ENCODE results near the gene CDH4. TPM values are rescaled to one million over a fixed set of nuclear protein-coding genes. Genes with fewer than 3 reads are reported as not detected.

Gene CDH4
- total and polyA plus RNA-seq, 2 of the 8 experiments (the other 6 are each of a cell fraction or from before 2014, with no cell fraction given) = 4.3 to 7.9 TPM

DNA sequence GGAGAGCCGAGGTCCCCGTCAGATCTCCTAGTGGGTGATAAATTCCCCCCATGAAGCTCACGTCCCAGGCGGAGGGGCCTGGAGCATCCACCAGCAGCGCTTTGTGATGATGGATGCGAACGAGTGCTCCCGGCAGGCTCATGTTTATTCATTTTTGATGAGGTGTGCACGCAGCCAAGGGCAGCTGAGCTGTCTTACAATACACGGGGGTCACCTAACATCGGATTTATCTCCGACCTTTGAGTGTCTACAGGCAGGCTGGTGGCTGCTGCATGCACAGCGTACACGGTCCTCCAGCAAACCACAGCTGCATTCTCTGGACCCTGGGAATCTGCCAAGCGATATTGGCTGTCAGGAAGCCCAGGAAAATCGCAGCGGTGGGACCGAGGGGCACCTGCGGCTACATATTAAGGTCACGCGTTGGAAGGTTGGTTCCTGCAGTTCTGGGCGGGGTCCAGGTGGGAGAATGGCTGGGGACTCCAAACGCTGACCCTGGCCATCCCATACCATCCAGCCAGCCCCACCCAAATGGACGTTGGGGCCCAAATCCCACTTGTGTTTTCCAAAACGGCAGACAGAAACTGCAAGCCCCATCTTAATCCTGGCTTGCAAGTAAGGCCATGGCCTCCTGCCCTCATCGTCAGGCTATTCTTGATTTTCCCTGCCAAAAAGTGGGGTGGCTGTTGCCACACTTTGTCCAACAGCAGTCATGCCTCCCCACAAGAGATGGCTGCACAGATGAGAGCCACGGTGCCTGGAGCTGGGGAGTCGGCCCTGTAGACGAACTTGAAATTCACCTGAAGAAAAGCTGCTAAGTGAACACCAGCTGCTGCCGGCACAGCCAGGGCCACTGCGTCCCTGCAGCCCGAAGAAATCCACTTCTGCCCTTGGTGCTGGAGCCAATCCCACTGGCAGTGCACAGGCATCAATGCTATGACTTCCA lies 413.7 kb downstream of the CDH4 start:
- Histone ChIP-seq H3K18ac (ENCODE audit: extremely low read depth, low read length) (no peak overlapping the region), H2BK20ac (ENCODE audit: low read length) (no peak overlapping the region), H3K56ac (replicated peaks; ENCODE audit: insufficient read length, low read depth, low read length) (no peak overlapping the region), H4K5ac (ENCODE audit: insufficient read length, low read depth, low read length) (no peak overlapping the region), H2BK12ac (ENCODE audit: low read depth, low read length) (no peak overlapping the region), H3K79me1 (ENCODE audit: low read depth, low read length) (no peaks in the 10 kb centered on the region), H3K4me1 (replicated peaks in 1 of 4; ENCODE audit: control insufficient read depth in 3 of 4, insufficient read depth in 4 of 4, low read length in 3 of 4) (peaks cover 0 to 5% (median 0%) of the 10 kb centered on the region in 4 experiments; a peak in 2 of 7 replicates), H2AFZ (ENCODE audit: low read length) (no peak overlapping the region), H3K23ac (ENCODE audit: insufficient read length) (no peak overlapping the region), H4K8ac (ENCODE audit: extremely low read depth, insufficient read depth, low read length) (peak overlapping the region; percentile 76; the same call in 1 of the 2 replicates), H4K20me1 (replicated peaks in 1 of 2; ENCODE audit: control insufficient read depth in 1 of 2, insufficient read depth in 2 of 2, low read length in 2 of 2) (peaks cover 5 to 7% of the 10 kb centered on the region in 2 experiments), H3K9ac (replicated peaks in 1 of 4; ENCODE audit: extremely low read depth in 1 of 4, low read depth in 3 of 4, low read length in 3 of 4) (no peak overlapping the region; a peak in 1 of 7 replicates), H3K14ac (ENCODE audit: insufficient read length) (no peak overlapping the region), H3K9me3 (ENCODE audit: insufficient read depth in 2 of 2, low read depth in 1 of 2, low read length in 1 of 2) (no peaks in the 10 kb centered on the region), H3K36me3 (ENCODE audit: control insufficient read depth in 2 of 4, insufficient read depth in 4 of 4, low read length in 3 of 4) (no peaks in the 10 kb centered on the region), H3K27me3 (replicated peaks in 1 of 4; ENCODE audit: control insufficient read depth in 3 of 4, extremely low read depth in 1 of 4, insufficient read depth in 3 of 4, low read length in 3 of 4) (peaks cover 0 to 7% (median 0%) of the 10 kb centered on the region in 4 experiments; a peak in 4 of 7 replicates), H4K91ac (replicated peaks; ENCODE audit: insufficient read length, low read length) (no peak overlapping the region), H3K4me3 (ENCODE audit: extremely low read depth in 1 of 4, insufficient read depth in 2 of 4, low read depth in 3 of 4, low read length in 4 of 4) (no peak overlapping the region), H3K4ac (replicated peaks; ENCODE audit: insufficient read length, low read depth, low read length) (no peak overlapping the region), H3K4me2 (ENCODE audit: insufficient read depth in 1 of 2, low read depth in 2 of 2, low read length in 2 of 2) (no peak overlapping the region), H3K27ac (ENCODE audit: low read depth, low read length) (no peak overlapping the region), H3K23me2 (ENCODE audit: low read depth, low read length) (no peaks in the 10 kb centered on the region), H2BK5ac (ENCODE audit: low read depth, low read length) (no peak overlapping the region), H2BK120ac (replicated peaks; ENCODE audit: low read depth, low read length) (no peak overlapping the region), H3K79me2 (ENCODE audit: control insufficient read depth in 1 of 2, insufficient read depth in 2 of 2, low read length in 2 of 2) (no peaks in the 10 kb centered on the region), H2AK5ac (ENCODE audit: low read depth, low read length) (no peak overlapping the region), H2BK15ac (ENCODE audit: low read length) (no peak overlapping the region)
- CTCF ChIA-PET (ENCODE audit: partially characterized antibody) = interaction anchor here (1.2 to 1.5 kb wide), 2 partner anchors 16 to 17 kb away, joined by 3 to 6 read pairs; no protein-coding TSS in a partner anchor
- DNase-seq (ENCODE audit: low read depth in 1 of 2, low spot score in 2 of 2) (no peak), FAIRE-seq (no peak)
- WGBS, 2 experiments (ENCODE audit: extremely low coverage in 1 of 2, insufficient coverage in 1 of 2, insufficient read length in 1 of 2, insufficient replicate concordance in 2 of 2, low coverage in 1 of 2, low lambda C conversion rate in 2 of 2, missing lambda C conversion rate in 1 of 2) = 83% methylated on average over 32 of the region's 32 CpGs; no CpG with 5 or more reads in 1 of the 2 experiments
- POLR2A ChIA-PET (ENCODE audit: partially characterized antibody) = interaction anchor here (0.6 kb wide), 1 partner anchor 797 kb away, joined by 4 read pairs; no protein-coding TSS in a partner anchor
- TF ChIP-seq POU5F1 (IDR thresholded peaks at IDR 0.05; ENCODE audit: low read depth, low read length) (no peak), SP1 (IDR thresholded peaks at IDR 0.05; ENCODE audit: low read depth, low read length) (no peak), RXRA (IDR thresholded peaks at IDR 0.05; ENCODE audit: insufficient read depth, low read depth, low read length) (no peak), FOSL1 (IDR thresholded peaks at IDR 0.05; ENCODE audit: insufficient read depth, low read depth, low read length) (no peak), CREB1 (IDR thresholded peaks at IDR 0.05) (no peak), ASH2L (IDR thresholded peaks at IDR 0.05; ENCODE audit: low read length) (no peak), JUND (IDR thresholded peaks at IDR 0.05; ENCODE audit: low read length) (no peak), CHD1 (IDR thresholded peaks at IDR 0.05; ENCODE audit: low read depth, low read length) (no peak)

Measured in H1 (cell line).